Panc1 (cell line): Measurements from ENCODE around the gene LRRFIP1. TPM values are rescaled to one million over a fixed set of nuclear protein-coding genes. Genes with fewer than 3 reads are reported as not detected.

ENCODE experiments used
- ATAC-seq: fragments of 200-7000 bp; cut with Tn5 transposase; 2 replicates; pipeline ENCODE4 v1.9.1; 2020; ENCODE audit warnings: mild to moderate bottlenecking, moderate library complexity
- BruUV-seq: library from RNA; stranded (reverse); fragments of 400-500 nt; replicated peaks from 2 replicates; lab custom pipeline; 2021; lab: Mats Ljungman, UMichigan
- CTCF ChIA-PET: fragments of 300-600 bp; sonication (Branson Sonifier 250); formaldehyde crosslinking; loops from one replicate; lab custom pipeline; 2022; ENCODE audit warnings: antibody characterized with exemption; lab: Charles Lee
- POLR2A ChIA-PET: fragments of 300-600 bp; sonication (Branson Sonifier 250); formaldehyde crosslinking; loops from one replicate; lab custom pipeline; 2022; ENCODE audit warnings: antibody characterized with exemption; lab: Charles Lee
- DNase-seq: peaks from one replicate; pipeline ENCODE4 v3.0.0-alpha.2; 2010; ENCODE audit warnings: low read depth, low spot score
- H3K27ac ChIP-seq: 2 replicates; pipeline ENCODE4 v1.5.1; 2011; ENCODE audit warnings: mild to moderate bottlenecking, low read length, inconsistent platforms
- H3K27me3 ChIP-seq: fragments of 200-500 bp; sonication (Bioruptor generic); 2 replicates; pipeline ENCODE4 v1.6.0; 2014; ENCODE audit warnings: low read length, inconsistent platforms; ENCODE audit not compliant: control insufficient read depth, insufficient read depth
- H3K36me3 ChIP-seq: fragments of 200-500 bp; sonication (Bioruptor generic); 2 replicates; pipeline ENCODE4 v1.5.1; 2014; ENCODE audit warnings: inconsistent platforms, mild to moderate bottlenecking, low read length, moderate library complexity; ENCODE audit not compliant: control insufficient read depth, insufficient read depth
- H3K4me1 ChIP-seq: 2 replicates; pipeline ENCODE4 v1.5.1; 2011; ENCODE audit warnings: inconsistent platforms, mild to moderate bottlenecking, low read length, moderate library complexity; ENCODE audit not compliant: control insufficient read depth, insufficient read depth
- H3K4me3 ChIP-seq, 2 experiments: 2 replicates each; pipeline ENCODE4 v1.5.1; 2011 to 2012; ENCODE audit warnings: low read depth in 2 of 2, low read length in 2 of 2, mild to moderate bottlenecking in 2 of 2, inconsistent platforms in 1 of 2, moderate library complexity in 1 of 2
- H3K9me3 ChIP-seq: fragments of 200-500 bp; sonication (Bioruptor generic); 2 replicates; pipeline ENCODE4 v1.5.1; 2014; ENCODE audit warnings: low read depth, mild to moderate bottlenecking, inconsistent platforms, low read length, moderate library complexity; ENCODE audit not compliant: control insufficient read depth, insufficient read depth
- POLR2AphosphoS5 ChIP-seq: IDR thresholded peaks from 2 replicates; pipeline ENCODE4 v1.6.1; 2012; ENCODE audit warnings: mild to moderate bottlenecking, low read depth, low read length, moderate library complexity
- SIN3A ChIP-seq: IDR thresholded peaks from 2 replicates; pipeline ENCODE4 v1.6.1; 2012; ENCODE audit warnings: low read depth, mild to moderate bottlenecking, low read length, moderate library complexity, borderline replicate concordance; ENCODE audit not compliant: insufficient read depth
- TCF7L2 ChIP-seq: IDR thresholded peaks from 2 replicates; pipeline ENCODE4 v1.6.1; 2011; ENCODE audit warnings: mild to moderate bottlenecking, low read depth, low read length, inconsistent platforms
- in situ Hi-C: cut with HindIII; loops from 2 replicates; pipeline ENCODE4 v1.10.0; 2016; ENCODE audit warnings: low sequenced_read_pairs, low pct_unique_long_range_greater_than_20kb
- intact Hi-C: fragments of 100-400 bp; cut with micrococcal nuclease; formaldehyde crosslinking; loops from one replicate; pipeline ENCODE4 v1.10.0; 2022; ENCODE audit not compliant: unreplicated experiment
- total RNA-seq: library from RNA; stranded (reverse); gene quantifications from one replicate; pipeline ENCODE4 v1.2.1, GENCODE V29; 2021; ENCODE audit not compliant: unreplicated experiment
- TF ChIP-seq, protein P1 (sequence below): fragments of 450-650 bp; IDR thresholded peaks from 2 replicates; pipeline ENCODE4 v1.5.1; 2017; ENCODE audit warnings: mild to moderate bottlenecking
- TF ChIP-seq, protein P2 (sequence below), 2 experiments: IDR thresholded peaks; 2 replicates each; pipeline ENCODE4 v1.6.1; 2011 to 2012; ENCODE audit warnings: low read depth in 2 of 2, control low read depth in 1 of 2, low read length in 1 of 2, mild to moderate bottlenecking in 1 of 2, moderate library complexity in 1 of 2; ENCODE audit not compliant: insufficient read depth in 1 of 2

Gene LRRFIP1
- total RNA-seq, 1 experiment from 2014 or later: 121 TPM

DNA sequence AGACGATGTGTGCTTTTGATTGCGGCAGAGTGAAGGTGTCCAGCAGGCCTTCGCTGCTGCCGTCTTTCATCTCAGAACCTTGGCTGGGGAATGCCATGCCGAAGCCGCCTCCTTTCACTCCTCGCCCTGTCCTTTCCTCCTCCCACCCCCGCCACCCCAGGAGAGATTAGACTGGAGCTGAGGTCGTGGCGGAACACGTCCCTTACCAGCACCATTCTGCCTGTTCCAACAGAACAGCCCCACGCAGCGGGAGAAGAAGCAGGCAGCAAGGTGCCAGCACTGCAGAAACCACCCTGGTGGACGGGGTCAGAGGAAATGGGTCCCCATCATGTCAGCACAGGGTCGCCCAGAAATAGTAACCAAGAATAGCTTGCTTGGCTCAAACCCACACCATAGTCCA is 146.4 kb downstream of the LRRFIP1 start:
- Histone ChIP-seq H3K9me3 (no peaks in the 10 kb centered on the region), H3K4me3 (no peak overlapping the region), H3K27me3 (no peaks in the 10 kb centered on the region), H3K4me1 (no peaks in the 10 kb centered on the region), H3K36me3 (peaks cover 13% of the 10 kb centered on the region), H3K27ac (no peak overlapping the region)
- ChIA-PET CTCF (interaction anchor here (1.3 kb wide), 1 partner anchor 100 kb away, joined by 6 read pairs; no protein-coding TSS in a partner anchor), POLR2A (no interaction called here)
- in situ Hi-C loops (no loop called here), intact Hi-C loops (no loop called here)
- ATAC-seq: no peak
- no TSS peak for BruUV-seq
- TF ChIP-seq, protein P1, sequence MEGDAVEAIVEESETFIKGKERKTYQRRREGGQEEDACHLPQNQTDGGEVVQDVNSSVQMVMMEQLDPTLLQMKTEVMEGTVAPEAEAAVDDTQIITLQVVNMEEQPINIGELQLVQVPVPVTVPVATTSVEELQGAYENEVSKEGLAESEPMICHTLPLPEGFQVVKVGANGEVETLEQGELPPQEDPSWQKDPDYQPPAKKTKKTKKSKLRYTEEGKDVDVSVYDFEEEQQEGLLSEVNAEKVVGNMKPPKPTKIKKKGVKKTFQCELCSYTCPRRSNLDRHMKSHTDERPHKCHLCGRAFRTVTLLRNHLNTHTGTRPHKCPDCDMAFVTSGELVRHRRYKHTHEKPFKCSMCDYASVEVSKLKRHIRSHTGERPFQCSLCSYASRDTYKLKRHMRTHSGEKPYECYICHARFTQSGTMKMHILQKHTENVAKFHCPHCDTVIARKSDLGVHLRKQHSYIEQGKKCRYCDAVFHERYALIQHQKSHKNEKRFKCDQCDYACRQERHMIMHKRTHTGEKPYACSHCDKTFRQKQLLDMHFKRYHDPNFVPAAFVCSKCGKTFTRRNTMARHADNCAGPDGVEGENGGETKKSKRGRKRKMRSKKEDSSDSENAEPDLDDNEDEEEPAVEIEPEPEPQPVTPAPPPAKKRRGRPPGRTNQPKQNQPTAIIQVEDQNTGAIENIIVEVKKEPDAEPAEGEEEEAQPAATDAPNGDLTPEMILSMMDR: no peak
- TF ChIP-seq TCF7L2 (no peak), POLR2AphosphoS5 (no peak)
- TF ChIP-seq, protein P2, sequence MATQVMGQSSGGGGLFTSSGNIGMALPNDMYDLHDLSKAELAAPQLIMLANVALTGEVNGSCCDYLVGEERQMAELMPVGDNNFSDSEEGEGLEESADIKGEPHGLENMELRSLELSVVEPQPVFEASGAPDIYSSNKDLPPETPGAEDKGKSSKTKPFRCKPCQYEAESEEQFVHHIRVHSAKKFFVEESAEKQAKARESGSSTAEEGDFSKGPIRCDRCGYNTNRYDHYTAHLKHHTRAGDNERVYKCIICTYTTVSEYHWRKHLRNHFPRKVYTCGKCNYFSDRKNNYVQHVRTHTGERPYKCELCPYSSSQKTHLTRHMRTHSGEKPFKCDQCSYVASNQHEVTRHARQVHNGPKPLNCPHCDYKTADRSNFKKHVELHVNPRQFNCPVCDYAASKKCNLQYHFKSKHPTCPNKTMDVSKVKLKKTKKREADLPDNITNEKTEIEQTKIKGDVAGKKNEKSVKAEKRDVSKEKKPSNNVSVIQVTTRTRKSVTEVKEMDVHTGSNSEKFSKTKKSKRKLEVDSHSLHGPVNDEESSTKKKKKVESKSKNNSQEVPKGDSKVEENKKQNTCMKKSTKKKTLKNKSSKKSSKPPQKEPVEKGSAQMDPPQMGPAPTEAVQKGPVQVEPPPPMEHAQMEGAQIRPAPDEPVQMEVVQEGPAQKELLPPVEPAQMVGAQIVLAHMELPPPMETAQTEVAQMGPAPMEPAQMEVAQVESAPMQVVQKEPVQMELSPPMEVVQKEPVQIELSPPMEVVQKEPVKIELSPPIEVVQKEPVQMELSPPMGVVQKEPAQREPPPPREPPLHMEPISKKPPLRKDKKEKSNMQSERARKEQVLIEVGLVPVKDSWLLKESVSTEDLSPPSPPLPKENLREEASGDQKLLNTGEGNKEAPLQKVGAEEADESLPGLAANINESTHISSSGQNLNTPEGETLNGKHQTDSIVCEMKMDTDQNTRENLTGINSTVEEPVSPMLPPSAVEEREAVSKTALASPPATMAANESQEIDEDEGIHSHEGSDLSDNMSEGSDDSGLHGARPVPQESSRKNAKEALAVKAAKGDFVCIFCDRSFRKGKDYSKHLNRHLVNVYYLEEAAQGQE (IDR thresholded peaks at IDR 0.05; ENCODE audit: insufficient read depth in 1 of 2, low read depth in 2 of 2, low read length in 1 of 2): no peak
- no peak for DNase-seq

DNA sequence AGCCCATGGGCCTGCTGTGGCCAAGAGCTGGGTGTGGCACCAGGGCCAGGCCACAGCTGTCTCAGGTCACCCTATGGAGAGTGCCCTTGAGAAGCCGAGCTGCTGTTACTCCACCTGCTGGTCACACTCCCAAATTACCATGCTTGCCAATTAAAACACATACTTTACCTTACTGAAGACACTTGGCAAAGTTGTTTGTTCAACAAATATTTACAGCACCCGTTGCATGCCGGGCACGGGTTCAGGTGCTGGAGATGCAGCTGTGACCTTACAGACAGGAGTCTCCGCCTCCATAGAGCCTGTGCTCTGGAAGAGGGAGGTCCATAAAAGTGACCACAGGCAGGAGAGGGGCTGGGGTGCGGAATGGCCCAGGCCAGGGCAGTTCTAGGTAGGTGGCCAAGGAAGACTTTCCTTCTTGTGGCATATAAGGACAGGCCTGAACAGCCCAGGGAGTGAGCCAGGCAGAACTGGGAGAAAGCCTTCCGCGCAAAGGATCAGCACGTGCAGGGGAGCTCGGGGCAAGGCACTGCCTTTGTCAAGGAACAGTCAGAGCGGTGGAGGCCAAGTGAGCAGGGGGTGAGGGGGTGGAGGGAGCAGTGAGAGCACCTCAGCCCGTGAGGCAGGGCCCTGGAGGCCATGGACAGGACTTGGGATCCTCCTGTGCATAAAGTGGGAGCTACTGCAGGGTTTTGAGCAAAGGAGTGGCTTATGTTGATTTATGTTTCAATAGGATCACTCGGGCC is 147.6 kb downstream of the LRRFIP1 start:
- ChIA-PET POLR2A (no interaction called here), CTCF (interaction anchor here (0.5 to 1.3 kb wide), 5 partner anchors 10 to 378 kb away, joined by 3 to 8 read pairs (median 4); no protein-coding TSS in a partner anchor)
- Histone ChIP-seq H3K36me3 (peaks cover 11% of the 10 kb centered on the region), H3K9me3 (no peaks in the 10 kb centered on the region), H3K27ac (no peak overlapping the region), H3K4me1 (no peaks in the 10 kb centered on the region), H3K27me3 (no peaks in the 10 kb centered on the region), H3K4me3 (no peak overlapping the region)
- peak; percentile 96 for ATAC-seq
- BruUV-seq: no TSS peak
- in situ Hi-C loops: no loop called here
- TF ChIP-seq, protein P1: peak; percentile 86
- TF ChIP-seq, protein P2 (IDR thresholded peaks at IDR 0.05; ENCODE audit: insufficient read depth in 1 of 2, low read depth in 2 of 2, low read length in 1 of 2): no peak
- no peak for TF ChIP-seq SIN3A
- peak; percentile 35 for DNase-seq
- intact Hi-C loops: no loop called here
